ENCODE results near the gene XPNPEP2. TPM values are rescaled to one million over a fixed set of nuclear protein-coding genes. Genes with fewer than 3 reads are reported as not detected.

The XPNPEP2 gene
- total and polyA plus RNA-seq, 3 donors from 2014 or later = 0.08 to 1.4 (median 0.25) TPM

DNA sequence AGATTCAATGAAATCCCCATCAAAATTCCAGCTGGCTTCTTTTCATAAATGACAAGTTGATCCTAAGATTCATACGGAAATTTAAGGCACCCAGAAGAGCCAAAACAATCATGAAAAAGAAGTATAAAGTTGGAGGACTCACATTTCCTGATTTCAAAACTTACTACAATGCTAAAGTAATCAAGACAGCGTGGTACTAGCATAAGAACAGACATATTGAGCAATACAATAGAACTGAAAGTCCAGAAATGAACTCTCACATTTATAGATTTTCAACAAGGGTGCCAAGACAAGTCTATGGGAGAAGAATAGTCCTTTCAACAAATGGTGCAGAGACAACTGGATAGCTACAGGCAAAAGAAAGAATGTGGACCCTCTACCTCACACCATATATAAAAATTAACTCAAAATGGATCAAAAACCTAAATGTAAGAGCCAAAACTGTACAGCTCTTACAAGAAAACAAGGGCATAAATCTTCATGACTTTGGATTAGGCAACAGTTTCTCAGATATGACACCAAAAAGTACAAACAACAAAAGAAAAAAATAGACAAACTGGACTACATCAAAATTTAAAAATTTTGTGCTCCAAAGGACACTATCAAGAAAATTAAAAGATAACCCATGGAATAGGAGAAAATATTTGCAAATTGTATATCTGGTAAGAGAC, 69.5 kb downstream of the XPNPEP2 start:
- DNase-seq = no peak
- Histone ChIP-seq H3K27me3 (no peaks in the 10 kb centered on the region), H3K9me3 (no peaks in the 10 kb centered on the region), H3K27ac (no peak overlapping the region), H3K4me3 (no peak overlapping the region), H3K36me3 (ENCODE audit: low read depth, missing control alignments) (no peaks in the 10 kb centered on the region), H3K4me1 (no peaks in the 10 kb centered on the region)
- WGBS, 2 donors = 81 to 85% methylated on average over 2 of the region's 2 CpGs
- TF ChIP-seq, protein P1, sequence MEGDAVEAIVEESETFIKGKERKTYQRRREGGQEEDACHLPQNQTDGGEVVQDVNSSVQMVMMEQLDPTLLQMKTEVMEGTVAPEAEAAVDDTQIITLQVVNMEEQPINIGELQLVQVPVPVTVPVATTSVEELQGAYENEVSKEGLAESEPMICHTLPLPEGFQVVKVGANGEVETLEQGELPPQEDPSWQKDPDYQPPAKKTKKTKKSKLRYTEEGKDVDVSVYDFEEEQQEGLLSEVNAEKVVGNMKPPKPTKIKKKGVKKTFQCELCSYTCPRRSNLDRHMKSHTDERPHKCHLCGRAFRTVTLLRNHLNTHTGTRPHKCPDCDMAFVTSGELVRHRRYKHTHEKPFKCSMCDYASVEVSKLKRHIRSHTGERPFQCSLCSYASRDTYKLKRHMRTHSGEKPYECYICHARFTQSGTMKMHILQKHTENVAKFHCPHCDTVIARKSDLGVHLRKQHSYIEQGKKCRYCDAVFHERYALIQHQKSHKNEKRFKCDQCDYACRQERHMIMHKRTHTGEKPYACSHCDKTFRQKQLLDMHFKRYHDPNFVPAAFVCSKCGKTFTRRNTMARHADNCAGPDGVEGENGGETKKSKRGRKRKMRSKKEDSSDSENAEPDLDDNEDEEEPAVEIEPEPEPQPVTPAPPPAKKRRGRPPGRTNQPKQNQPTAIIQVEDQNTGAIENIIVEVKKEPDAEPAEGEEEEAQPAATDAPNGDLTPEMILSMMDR (IDR thresholded peaks at IDR 0.05) = no peak
- no peak for TF ChIP-seq POLR2A (IDR thresholded peaks at IDR 0.05)
- intact Hi-C loops (cut with DNase I; ENCODE audit: low total_unique reads) = no loop called here

DNA sequence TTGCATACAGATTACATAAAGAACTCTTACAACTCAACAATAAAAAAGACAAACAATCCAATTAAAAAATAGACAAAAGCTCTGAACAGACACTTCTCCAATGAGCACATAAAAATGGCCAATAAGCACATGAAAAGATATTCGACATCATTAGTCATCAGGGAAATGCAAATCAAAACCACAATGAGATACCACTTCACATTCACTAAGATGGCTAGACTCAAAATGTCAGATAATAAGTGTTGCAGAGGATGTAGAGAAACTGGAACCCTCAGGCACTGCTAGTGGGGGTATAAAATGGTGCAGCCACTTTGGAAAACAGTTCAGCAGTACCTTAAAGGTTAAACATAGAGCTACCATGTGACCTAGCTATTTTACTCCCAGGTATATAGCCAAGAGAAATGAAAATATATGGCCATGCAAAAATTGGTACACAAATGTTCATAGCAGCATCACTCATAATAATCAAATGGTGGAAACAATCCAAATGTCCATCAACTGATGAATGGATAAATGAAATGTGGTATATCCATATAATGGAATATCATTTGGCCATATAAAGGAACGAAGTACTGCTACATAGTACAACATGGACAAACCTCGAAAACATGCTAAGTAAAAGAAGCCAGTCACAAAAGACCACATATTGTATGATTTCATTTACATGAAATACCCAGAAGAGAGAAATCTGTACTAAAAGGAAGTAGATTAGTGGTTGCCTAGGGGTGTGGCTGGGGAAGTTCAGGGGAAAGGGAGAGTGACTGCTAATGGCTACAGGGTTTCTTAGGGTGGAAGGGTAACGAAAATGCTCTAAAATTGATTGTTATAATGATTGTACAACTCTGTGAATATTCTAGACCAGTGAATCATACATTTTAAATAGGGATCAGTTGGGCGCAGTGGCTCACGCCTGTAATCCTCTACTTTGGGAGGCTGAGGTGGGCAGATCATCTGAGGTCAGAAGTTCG, 70.3 kb downstream of the XPNPEP2 start:
- 93 to 96% methylated on average over 5 to 7 of the region's 7 CpGs for WGBS, 2 donors
- no peaks in the 10 kb centered on the region for H3K4me1 ChIP-seq
- DNase-seq = no peak
- TF ChIP-seq POLR2A (IDR thresholded peaks at IDR 0.05) = no peak
- TF ChIP-seq, protein P1 (IDR thresholded peaks at IDR 0.05) = no peak
- no peaks in the 10 kb centered on the region for H3K27me3 ChIP-seq
- H3K9me3 ChIP-seq = no peaks in the 10 kb centered on the region
- no peaks in the 10 kb centered on the region for H3K36me3 ChIP-seq (ENCODE audit: low read depth, missing control alignments)
- no peak overlapping the region for H3K4me3 ChIP-seq
- H3K27ac ChIP-seq = no peak overlapping the region
- intact Hi-C loops (cut with DNase I; ENCODE audit: low total_unique reads) = no loop called here

DNA sequence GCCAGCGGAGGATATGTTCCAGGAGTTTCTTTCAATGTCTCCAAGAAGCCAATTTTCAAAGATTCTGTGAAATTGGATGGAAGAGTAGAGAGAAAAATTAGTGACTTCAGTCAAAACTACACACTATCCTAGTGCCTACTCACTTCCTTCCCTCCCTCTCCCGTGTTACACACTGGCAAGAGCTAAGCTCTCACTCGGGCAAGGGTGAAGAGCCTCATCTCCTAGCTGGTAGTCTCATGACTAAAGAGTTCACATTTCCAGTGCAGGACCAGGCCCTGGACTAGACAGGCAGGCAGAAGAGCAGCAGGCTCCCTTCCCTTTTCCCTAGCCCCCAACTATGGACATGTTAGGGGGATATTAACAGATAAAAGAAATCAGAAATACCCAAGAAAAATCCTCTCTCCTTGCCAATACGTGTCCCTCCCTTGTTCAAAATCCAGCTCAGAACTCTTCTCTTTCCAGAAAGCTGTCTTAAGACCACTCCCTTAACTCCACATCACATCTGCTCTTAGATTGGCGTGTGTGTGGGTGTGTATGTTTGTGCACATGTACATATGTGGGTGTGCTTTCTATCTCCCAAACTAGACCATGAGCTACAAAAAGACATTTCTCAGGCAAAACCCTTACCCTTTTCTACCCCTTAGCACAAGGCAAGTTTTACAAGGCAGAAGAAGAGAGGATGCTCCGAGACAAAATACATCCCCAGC, 75.0 kb downstream of the XPNPEP2 start:
- H3K9me3 ChIP-seq = no peaks in the 10 kb centered on the region
- no peaks in the 10 kb centered on the region for H3K27me3 ChIP-seq
- TF ChIP-seq, protein P1 (IDR thresholded peaks at IDR 0.05) = no peak
- no peak for TF ChIP-seq POLR2A (IDR thresholded peaks at IDR 0.05)
- H3K4me3 ChIP-seq = no peak overlapping the region
- no peaks in the 10 kb centered on the region for H3K36me3 ChIP-seq (ENCODE audit: low read depth, missing control alignments)
- no peaks in the 10 kb centered on the region for H3K4me1 ChIP-seq
- DNase-seq = no peak
- 90 to 99% methylated on average over 6 of the region's 6 CpGs for WGBS, 2 donors
- H3K27ac ChIP-seq = no peak overlapping the region
- intact Hi-C loops (cut with DNase I; ENCODE audit: low total_unique reads) = no loop called here

DNA sequence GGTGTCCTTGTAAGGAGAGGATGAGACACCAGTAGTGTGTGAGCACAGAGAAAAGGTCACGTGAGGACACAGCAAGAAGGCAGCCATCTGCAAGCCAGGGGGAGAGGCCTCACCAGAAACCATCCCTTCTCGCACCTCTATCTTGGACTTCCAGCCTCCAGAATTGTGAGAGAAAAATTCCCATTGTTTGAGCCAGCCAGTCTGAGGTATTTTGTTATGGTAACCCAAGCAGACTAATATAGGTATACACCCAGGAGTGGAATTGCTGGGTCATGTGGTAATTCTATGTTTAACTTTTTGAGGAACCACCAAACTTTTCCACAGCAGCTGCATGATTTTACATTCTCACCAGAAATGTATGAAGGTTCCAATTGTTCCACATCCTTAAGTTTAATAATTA, 79.3 kb downstream of the XPNPEP2 start:
- Histone ChIP-seq H3K9me3 (no peaks in the 10 kb centered on the region), H3K27ac (no peak overlapping the region), H3K36me3 (ENCODE audit: low read depth, missing control alignments) (no peaks in the 10 kb centered on the region), H3K27me3 (no peaks in the 10 kb centered on the region), H3K4me1 (no peaks in the 10 kb centered on the region), H3K4me3 (no peak overlapping the region)
- 91 to 100% methylated on average over 1 to 2 of the region's 2 CpGs for WGBS, 2 donors
- intact Hi-C loops (cut with DNase I; ENCODE audit: low total_unique reads) = no loop called here
- TF ChIP-seq POLR2A (IDR thresholded peaks at IDR 0.05) = no peak
- TF ChIP-seq, protein P1 (IDR thresholded peaks at IDR 0.05) = no peak
- DNase-seq = no peak

Small RNA genes within 50 kb of the gene (small RNA-seq; reads per million reads assigned to genes)
- 0 reads per million in 2 donors for gene RF00017

Other genes starting within 250 kb of the XPNPEP2 start
- gene SMARCA1, start 215.5 kb upstream of the XPNPEP2 start, total RNA-seq = 100 to 1,000 TPM; 190 to 208 TPM
- 79.2 TPM for gene SMARCA1, start 215.5 kb upstream of the XPNPEP2 start, polyA plus RNA-seq (ENCODE audit: insufficient read depth, low read depth, low replicate concordance)
- gene OCRL, start 198.7 kb upstream of the XPNPEP2 start, total RNA-seq = 10 to 100 TPM; 88.2 to 94.1 TPM
- 67.9 TPM for gene OCRL, start 198.7 kb upstream of the XPNPEP2 start, polyA plus RNA-seq (ENCODE audit: insufficient read depth, low read depth, low replicate concordance)
- gene APLN, start 84.0 kb upstream of the XPNPEP2 start, total RNA-seq = 1 to 10 TPM; 2.8 to 3.1 TPM
- gene APLN, start 84.0 kb upstream of the XPNPEP2 start, polyA plus RNA-seq (ENCODE audit: insufficient read depth, low read depth, low replicate concordance) = 3.2 TPM
- gene SASH3, start 41.0 kb downstream of the XPNPEP2 start, total RNA-seq = 1 to 10 TPM in 1 of 2 donors, under 1 TPM in 1; 0.47 to 2.0 TPM
- 4.8 TPM for gene SASH3, start 41.0 kb downstream of the XPNPEP2 start, polyA plus RNA-seq (ENCODE audit: insufficient read depth, low read depth, low replicate concordance)
- gene ZDHHC9, start 104.9 kb downstream of the XPNPEP2 start, total RNA-seq = 1 to 10 TPM; 6.9 to 7.3 TPM
- gene ZDHHC9, start 104.9 kb downstream of the XPNPEP2 start, polyA plus RNA-seq (ENCODE audit: insufficient read depth, low read depth, low replicate concordance) = 9.4 TPM
- gene UTP14A, start 167.2 kb downstream of the XPNPEP2 start, total RNA-seq = 1 to 10 TPM; 4.5 to 4.8 TPM
- 4.6 TPM for gene UTP14A, start 167.2 kb downstream of the XPNPEP2 start, polyA plus RNA-seq (ENCODE audit: insufficient read depth, low read depth, low replicate concordance)
- gene BCORL1, start 243.7 kb downstream of the XPNPEP2 start, total RNA-seq = 10 to 100 TPM; 32.3 to 33.1 TPM
- 27.7 TPM for gene BCORL1, start 243.7 kb downstream of the XPNPEP2 start, polyA plus RNA-seq (ENCODE audit: insufficient read depth, low read depth, low replicate concordance)